Vagina (tissue), 2 donors: ENCODE measurements around the gene FOXD4.
"Not testable (repeated sequence)": the region's sequence is repeated elsewhere in the genome, so short reads cannot be mapped to it uniquely, and the experiment has no call there.

Source experiments
- CTCF ChIP-seq, 3 experiments: fragments of 450-650 bp in 2 of 3; fragments of 200-600 bp in 1 of 3; sonication (generic) in 1 of 3; IDR thresholded peaks; one replicate each; pipeline ENCODE4 v1.5.1; 2017 to 2019; ENCODE audit warnings: antibody characterized with exemption in 3 of 3, mild to moderate bottlenecking in 2 of 3, moderate library complexity in 2 of 3
- POLR2A ChIP-seq, 2 donors: fragments of 450-650 bp; IDR thresholded peaks; one replicate each; pipeline ENCODE4 v1.6.1; 2017; ENCODE audit warnings: antibody characterized with exemption in 2 of 2, mild to moderate bottlenecking in 2 of 2, moderate library complexity in 2 of 2
- POLR2AphosphoS5 ChIP-seq, 2 donors: sonication (generic); formaldehyde crosslinking; IDR thresholded peaks; one replicate each; pipeline ENCODE4 v1.9.0; 2017; ENCODE audit warnings: antibody characterized with exemption in 2 of 2, mild to moderate bottlenecking in 2 of 2, low read depth in 1 of 2; ENCODE audit not compliant: insufficient read depth in 1 of 2

GRCh38 chr9:73076-73899 is 44.9 kb downstream of the FOXD4 start:
- TF ChIP-seq CTCF (IDR thresholded peaks at IDR 0.05); POLR2AphosphoS5 (IDR thresholded peaks at IDR 0.05; ENCODE audit: insufficient read depth in 1 of 2, low read depth in 1 of 2); POLR2A (IDR thresholded peaks at IDR 0.05): not testable (repeated sequence)
